HG02884 (cell line): ENCODE measurements around the gene PLEKHA4.
"Not testable (repeated sequence)": the region's sequence is repeated elsewhere in the genome, so short reads cannot be mapped to it uniquely, and the experiment has no call there.

Experiments used
- ATAC-seq: cut with Tn5 transposase; IDR thresholded peaks from one replicate; pipeline ENCODE4 v1.9.1; 2021; ENCODE audit warnings: mild to moderate bottlenecking, moderate library complexity; ENCODE audit not compliant: unreplicated experiment

PLEKHA4 gene

GRCh38 chr19:48868114-48868886 is at the start of gene PLEKHA4:
PLEKHA4 (minus strand) TSS chr19:48868617; CDS start chr19:48867620, 997 bp downstream.
- ATAC-seq: no peak

- ATAC-seq: no peak
Observed at GRCh38 chr19:48918071-48918470, 49.7 kb upstream of the PLEKHA4 start.

- ATAC-seq: no peak
Observed at GRCh38 chr19:48915757-48916156, 47.3 kb upstream of the PLEKHA4 start.

GRCh38 chr19:48914181-48914580 is 45.8 kb upstream of the PLEKHA4 start:
- no peak for ATAC-seq

GRCh38 chr19:48913114-48913889 is 44.9 kb upstream of the PLEKHA4 start:
- no peak for ATAC-seq

GRCh38 chr19:48910803-48911202 is 42.4 kb upstream of the PLEKHA4 start:
- ATAC-seq: no peak

- not testable (repeated sequence) for ATAC-seq
Observed at GRCh38 chr19:48909424-48910077, 41.1 kb upstream of the PLEKHA4 start.

GRCh38 chr19:48907671-48908070 is 39.3 kb upstream of the PLEKHA4 start:
- ATAC-seq: no peak

- no peak for ATAC-seq
Observed at GRCh38 chr19:48906324-48906723, 37.9 kb upstream of the PLEKHA4 start.

GRCh38 chr19:48905664-48906063 is 37.2 kb upstream of the PLEKHA4 start:
- ATAC-seq: no peak

GRCh38 chr19:48903788-48904187 is 35.4 kb upstream of the PLEKHA4 start:
- ATAC-seq: not testable (repeated sequence)

- not testable (repeated sequence) for ATAC-seq
Observed at GRCh38 chr19:48902291-48902690, 33.9 kb upstream of the PLEKHA4 start.

GRCh38 chr19:48900477-48901406 is 32.3 kb upstream of the PLEKHA4 start:
- ATAC-seq: no peak

- ATAC-seq: peak; percentile 68
Observed at GRCh38 chr19:48899781-48900476, 31.5 kb upstream of the PLEKHA4 start, which contains the start of gene NUCB1. NUCB1 (plus strand) TSS chr19:48900312; CDS start chr19:48900797, 485 bp downstream.

- not testable (repeated sequence) for ATAC-seq
Observed at GRCh38 chr19:48899386-48899749, 31.0 kb upstream of the PLEKHA4 start.

GRCh38 chr19:48897181-48897580 is 28.8 kb upstream of the PLEKHA4 start:
- ATAC-seq: no peak

GRCh38 chr19:48896191-48896720 is 27.8 kb upstream of the PLEKHA4 start:
- no peak for ATAC-seq

- no peak for ATAC-seq
Observed at GRCh38 chr19:48895226-48895625, 26.8 kb upstream of the PLEKHA4 start.

- no peak for ATAC-seq
Observed at GRCh38 chr19:48890551-48890950, 22.1 kb upstream of the PLEKHA4 start.
